GM18508 (cell line): ENCODE measurements around the gene LNX2.

ENCODE experiments used
- ATAC-seq: cut with Tn5 transposase; IDR thresholded peaks from one replicate; pipeline ENCODE4 v1.9.1; 2021; ENCODE audit warnings: moderate number of reproducible peaks; ENCODE audit not compliant: insufficient read depth, unreplicated experiment

The LNX2 gene

GRCh38 chr13:27523346-27524073, 96.8 kb downstream of the LNX2 start:
- ATAC-seq = no peak

GRCh38 chr13:27522847-27523246, 97.5 kb downstream of the LNX2 start:
- ATAC-seq = no peak

- no peak for ATAC-seq
Observed at GRCh38 chr13:27516103-27516502, 104.2 kb downstream of the LNX2 start.

- no peak for ATAC-seq
Observed at GRCh38 chr13:27510082-27510481, 110.2 kb downstream of the LNX2 start.

- ATAC-seq = no peak
Observed at GRCh38 chr13:27508802-27509201, 111.5 kb downstream of the LNX2 start.

GRCh38 chr13:27505792-27506191, 114.5 kb downstream of the LNX2 start:
- no peak for ATAC-seq

GRCh38 chr13:27504868-27505194, 115.5 kb downstream of the LNX2 start:
- no peak for ATAC-seq

- ATAC-seq = no peak
Observed at GRCh38 chr13:27504128-27504867, 116.0 kb downstream of the LNX2 start.

GRCh38 chr13:27500806-27501534, 119.4 kb downstream of the LNX2 start:
- ATAC-seq = no peak

GRCh38 chr13:27497563-27498230, 122.6 kb downstream of the LNX2 start:
- no peak for ATAC-seq

- no peak for ATAC-seq
Observed at GRCh38 chr13:27496536-27497273, 123.6 kb downstream of the LNX2 start.

GRCh38 chr13:27496006-27496405, 124.3 kb downstream of the LNX2 start:
- no peak for ATAC-seq
